MM.1S (cell line): ENCODE data around the gene MAGEB2.

ENCODE experiments used
- DNase-seq: peaks from one replicate; pipeline ENCODE4 v3.0.0-alpha.2; 2015
- H2AFZ ChIP-seq: fragments of 300-600 bp; sonication (generic); 2 replicates; pipeline ENCODE4 v1.6.0; 2016; ENCODE audit warnings: antibody characterized with exemption, low read length
- H3F3A ChIP-seq: fragments of 300-600 bp; sonication (generic); 2 replicates; pipeline ENCODE4 v1.6.1; 2016; ENCODE audit warnings: mild to moderate bottlenecking, antibody characterized with exemption, low read length, moderate library complexity, mixed read lengths; ENCODE audit not compliant: insufficient read depth
- H3K27ac ChIP-seq: fragments of 300-600 bp; sonication (generic); 2 replicates; pipeline ENCODE4 v1.5.1; 2016; ENCODE audit warnings: mild to moderate bottlenecking, low read length
- H3K27me3 ChIP-seq: fragments of 300-600 bp; sonication (generic); replicated peaks from 2 replicates; pipeline ENCODE4 v1.6.0; 2016; ENCODE audit warnings: low read length; ENCODE audit not compliant: insufficient read depth
- H3K36me3 ChIP-seq: fragments of 300-600 bp; sonication (generic); replicated peaks from 2 replicates; pipeline ENCODE4 v1.6.1; 2016; ENCODE audit warnings: mild to moderate bottlenecking, low read length, mixed read lengths; ENCODE audit not compliant: insufficient read depth
- H3K4me1 ChIP-seq: fragments of 300-600 bp; sonication (generic); 2 replicates; pipeline ENCODE4 v1.6.1; 2016; ENCODE audit warnings: low read length, mixed read lengths
- H3K4me2 ChIP-seq: fragments of 300-600 bp; sonication (generic); 2 replicates; pipeline ENCODE4 v1.6.0; 2016; ENCODE audit warnings: low read depth, low read length
- H3K4me3 ChIP-seq: fragments of 300-600 bp; sonication (generic); 2 replicates; pipeline ENCODE4 v1.5.1; 2016; ENCODE audit warnings: low read length, mixed read lengths
- H3K79me2 ChIP-seq: fragments of 300-600 bp; sonication (generic); 2 replicates; pipeline ENCODE4 v1.6.1; 2016; ENCODE audit warnings: mixed run types, low read length, mixed read lengths
- H3K9ac ChIP-seq: fragments of 300-600 bp; sonication (generic); 2 replicates; pipeline ENCODE4 v1.6.1; 2016; ENCODE audit warnings: low read length, mixed read lengths
- H3K9me2 ChIP-seq: fragments of 300-600 bp; sonication (generic); replicated peaks from 2 replicates; pipeline ENCODE4 v1.6.1; 2016; ENCODE audit warnings: mild to moderate bottlenecking, low read length, mixed read lengths; ENCODE audit not compliant: insufficient read depth
- H3K9me3 ChIP-seq: fragments of 300-600 bp; sonication (generic); replicated peaks from 2 replicates; pipeline ENCODE4 v1.6.1; 2016; ENCODE audit warnings: mild to moderate bottlenecking, low read length, mixed read lengths; ENCODE audit not compliant: insufficient read depth
- H4K20me1 ChIP-seq: fragments of 300-600 bp; sonication (generic); 2 replicates; pipeline ENCODE4 v1.6.1; 2016; ENCODE audit warnings: mild to moderate bottlenecking, low read length, moderate library complexity, mixed read lengths; ENCODE audit not compliant: insufficient read depth
- CTCF ChIP-seq: fragments of 300-600 bp; sonication (generic); IDR thresholded peaks from 2 replicates; pipeline ENCODE4 v1.5.1; 2016; ENCODE audit warnings: antibody characterized with exemption, low read length, mixed read lengths
- EZH2 ChIP-seq: fragments of 300-600 bp; sonication (generic); optimal IDR thresholded peaks from 2 replicates; pipeline ENCODE3; 2017; ENCODE audit warnings: low read depth, mild to moderate bottlenecking, antibody characterized with exemption, low read length, mixed read lengths
- EZH2phosphoT487 ChIP-seq: fragments of 300-600 bp; sonication (generic); IDR thresholded peaks from 2 replicates; pipeline ENCODE4 v1.6.1; 2018; ENCODE audit warnings: antibody characterized with exemption, low read length

MAGEB2 gene

GRCh38 chrX:30220661-30221060 lies 5.3 kb downstream of the MAGEB2 start:
- TF ChIP-seq EZH2phosphoT487 (no peak), EZH2 (no peak)
- no peak for DNase-seq
- H3K27me3 ChIP-seq: no peaks in the 10 kb centered on the region

GRCh38 chrX:30224536-30224935 lies 9.2 kb downstream of the MAGEB2 start:
- no peak overlapping the region for H2AFZ ChIP-seq
- H3K79me2 ChIP-seq: no peaks in the 10 kb centered on the region
- no peaks in the 10 kb centered on the region for H3K9me3 ChIP-seq
- no peaks in the 10 kb centered on the region for H3K27me3 ChIP-seq
- DNase-seq: no peak
- H3F3A ChIP-seq: no peaks in the 10 kb centered on the region
- H3K9ac ChIP-seq: no peak overlapping the region
- no peak for TF ChIP-seq EZH2
- no peak for TF ChIP-seq EZH2phosphoT487
- no peak for TF ChIP-seq CTCF
- H3K4me3 ChIP-seq: no peak overlapping the region
- H3K36me3 ChIP-seq: no peaks in the 10 kb centered on the region
- H3K9me2 ChIP-seq: no peaks in the 10 kb centered on the region
- no peak overlapping the region for H3K27ac ChIP-seq
- H3K4me1 ChIP-seq: no peaks in the 10 kb centered on the region
- no peaks in the 10 kb centered on the region for H4K20me1 ChIP-seq
- H3K4me2 ChIP-seq: no peak overlapping the region

More at GRCh38 chrX:30220661-30221060, 5.3 kb downstream of the MAGEB2 start:
- no peaks in the 10 kb centered on the region for H4K20me1 ChIP-seq
- no peaks in the 10 kb centered on the region for H3K4me1 ChIP-seq
- no peaks in the 10 kb centered on the region for H3K79me2 ChIP-seq
- H3K36me3 ChIP-seq: no peaks in the 10 kb centered on the region
- H3K9me2 ChIP-seq: no peaks in the 10 kb centered on the region
- no peak overlapping the region for H3K9ac ChIP-seq
- H3K4me2 ChIP-seq: no peak overlapping the region
- no peaks in the 10 kb centered on the region for H3K9me3 ChIP-seq
- no peak overlapping the region for H3K27ac ChIP-seq
- no peak overlapping the region for H3K4me3 ChIP-seq
- H2AFZ ChIP-seq: no peak overlapping the region
- no peaks in the 10 kb centered on the region for H3F3A ChIP-seq

- H3F3A ChIP-seq: no peaks in the 10 kb centered on the region
- no peaks in the 10 kb centered on the region for H3K27me3 ChIP-seq
- H4K20me1 ChIP-seq: no peaks in the 10 kb centered on the region
- no peak overlapping the region for H3K27ac ChIP-seq
- H3K9me2 ChIP-seq: no peaks in the 10 kb centered on the region
- H3K4me3 ChIP-seq: no peak overlapping the region
- no peak for TF ChIP-seq CTCF
- no peak for TF ChIP-seq EZH2phosphoT487
- TF ChIP-seq EZH2: no peak
- no peak overlapping the region for H2AFZ ChIP-seq
- no peaks in the 10 kb centered on the region for H3K4me1 ChIP-seq
- no peaks in the 10 kb centered on the region for H3K9me3 ChIP-seq
- no peaks in the 10 kb centered on the region for H3K79me2 ChIP-seq
- no peak overlapping the region for H3K9ac ChIP-seq
- H3K4me2 ChIP-seq: no peak overlapping the region
- no peak for DNase-seq
- no peaks in the 10 kb centered on the region for H3K36me3 ChIP-seq
Measured at GRCh38 chrX:30228526-30228925, 13.2 kb downstream of the MAGEB2 start.

GRCh38 chrX:30230395-30230794 lies 15.0 kb downstream of the MAGEB2 start, which contains the start of gene MAGEB3:
TSS of gene MAGEB3 (plus strand) at chrX:30230657. CDS start at chrX:30235925, 5,268 bp downstream.
- Histone ChIP-seq H3K4me3 (no peak within 1 kb of the TSS), H4K20me1 (no peaks in the 10 kb centered on the region), H3K36me3 (no peaks in the 10 kb centered on the region), H3K27ac (no peak within 1 kb of the TSS), H3K79me2 (no peaks in the 10 kb centered on the region), H3K4me1 (no peaks in the 10 kb centered on the region), H3K4me2 (no peak within 1 kb of the TSS), H3K9me3 (no peaks in the 10 kb centered on the region), H3F3A (no peaks in the 10 kb centered on the region), H2AFZ (no peak within 1 kb of the TSS), H3K9ac (no peak within 1 kb of the TSS), H3K9me2 (no peaks in the 10 kb centered on the region), H3K27me3 (no peaks in the 10 kb centered on the region)
- TF ChIP-seq EZH2: no peak
- TF ChIP-seq EZH2phosphoT487: no peak
- TF ChIP-seq CTCF: no peak
- DNase-seq: no peak
